A673 (cell line): Measurements from ENCODE around the gene FASTK. TPM values are rescaled to one million over a fixed set of nuclear protein-coding genes. Genes with fewer than 3 reads are reported as not detected.

ENCODE experiments used
- BruUV-seq: library from RNA; stranded (reverse); fragments of 400-500 nt; replicated peaks from 2 replicates; lab custom pipeline; 2021; lab: Mats Ljungman, UMichigan
- CTCF ChIA-PET: fragments of 300-600 bp; sonication (Branson Sonifier 250); formaldehyde crosslinking; loops from one replicate; lab custom pipeline; 2022; ENCODE audit warnings: antibody characterized with exemption; lab: Charles Lee
- POLR2A ChIA-PET: fragments of 300-600 bp; sonication (Branson Sonifier 250); formaldehyde crosslinking; loops from one replicate; lab custom pipeline; 2022; ENCODE audit warnings: antibody characterized with exemption; ENCODE audit not compliant: low non-redundant PET; lab: Charles Lee
- DNase-seq: peaks from one replicate; pipeline ENCODE4 v3.0.0-alpha.2; 2015; ENCODE audit warnings: low spot score
- H3K27ac ChIP-seq: fragments of 200-600 bp; sonication (generic); 2 replicates; pipeline ENCODE4 v1.5.1; 2016; ENCODE audit warnings: mixed run types, low read depth, mild to moderate bottlenecking, mixed read lengths, antibody characterized with exemption, low read length; ENCODE audit not compliant: poor library complexity, severe bottlenecking
- H3K27me3 ChIP-seq: fragments of 200-600 bp; sonication (generic); replicated peaks from 2 replicates; pipeline ENCODE4 v1.6.1; 2017; ENCODE audit warnings: mixed run types, low read depth, mild to moderate bottlenecking, mixed read lengths, antibody characterized with exemption, low read length; ENCODE audit not compliant: insufficient read depth, poor library complexity
- H3K36me3 ChIP-seq: fragments of 200-600 bp; sonication (generic); 2 replicates; pipeline ENCODE4 v1.6.1; 2016; ENCODE audit warnings: mixed run types, mild to moderate bottlenecking, mixed read lengths, antibody characterized with exemption, low read length; ENCODE audit not compliant: insufficient read depth, poor library complexity, severe bottlenecking
- H3K4me1 ChIP-seq: fragments of 200-600 bp; sonication (generic); 2 replicates; pipeline ENCODE4 v1.6.1; 2017; ENCODE audit warnings: mixed run types, mild to moderate bottlenecking, mixed read lengths, antibody characterized with exemption, low read length; ENCODE audit not compliant: insufficient read depth, poor library complexity, severe bottlenecking
- H3K4me3 ChIP-seq: fragments of 200-600 bp; sonication (generic); 2 replicates; pipeline ENCODE4 v1.5.1; 2016; ENCODE audit warnings: low read depth, mixed run types, mild to moderate bottlenecking, mixed read lengths, low read length; ENCODE audit not compliant: poor library complexity, severe bottlenecking
- H3K9me3 ChIP-seq: fragments of 200-600 bp; sonication (generic); 2 replicates; pipeline ENCODE4 v1.6.1; 2016; ENCODE audit warnings: mixed run types, low read depth, mild to moderate bottlenecking, mixed read lengths, antibody characterized with exemption, low read length; ENCODE audit not compliant: poor library complexity, severe bottlenecking
- CTCF ChIP-seq: fragments of 300-800, 200-600 bp; sonication (generic); conservative IDR thresholded peaks from 2 replicates; pipeline ENCODE4 v1.5.1; 2017; ENCODE audit warnings: low read depth, mild to moderate bottlenecking, antibody characterized with exemption, low read length, moderate library complexity, mixed read lengths
- EZH2 ChIP-seq: fragments of 200-600 bp; sonication (generic); IDR thresholded peaks from 2 replicates; pipeline ENCODE4 v1.6.1; 2017; ENCODE audit warnings: borderline replicate concordance, low read depth, mild to moderate bottlenecking, mixed read lengths, antibody characterized with exemption, low read length; ENCODE audit not compliant: poor library complexity, severe bottlenecking
- intact Hi-C: fragments of 100-400 bp; cut with micrococcal nuclease; formaldehyde crosslinking; loops from one replicate; pipeline ENCODE4 v1.10.0; 2022; ENCODE audit not compliant: unreplicated experiment
- total RNA-seq: library from RNA; stranded (reverse); gene quantifications from 2 replicates; pipeline ENCODE4 v1.2.3, GENCODE V29; 2021

FASTK gene
- total RNA-seq, 1 experiment from 2014 or later = 80.5 TPM

GRCh38 chr7:151129117-151129959, 48.7 kb upstream of the FASTK start:
- no peaks in the 10 kb centered on the region for H3K27me3 ChIP-seq
- no peak for DNase-seq
- CTCF ChIA-PET = no interaction called here
- H3K4me1 ChIP-seq = peaks cover 11% of the 10 kb centered on the region
- BruUV-seq = no TSS peak
- no peak overlapping the region for H3K4me3 ChIP-seq
- no peak overlapping the region for H3K27ac ChIP-seq
- no peak for TF ChIP-seq CTCF
- TF ChIP-seq EZH2 = no peak
- POLR2A ChIA-PET = no interaction called here
- intact Hi-C loops = no loop called here
- peaks cover 32% of the 10 kb centered on the region for H3K36me3 ChIP-seq
- H3K9me3 ChIP-seq = no peaks in the 10 kb centered on the region

- intact Hi-C loops = no loop called here
- POLR2A ChIA-PET = no interaction called here
- H3K36me3 ChIP-seq = peaks cover 32% of the 10 kb centered on the region
Measured at GRCh38 chr7:151128716-151129115, 48.1 kb upstream of the FASTK start.

GRCh38 chr7:151128144-151128543, 47.5 kb upstream of the FASTK start:
- BruUV-seq = no TSS peak
- intact Hi-C loops = no loop called here
- peaks cover 11% of the 10 kb centered on the region for H3K4me1 ChIP-seq
- H3K9me3 ChIP-seq = no peaks in the 10 kb centered on the region
- no peak for DNase-seq
- H3K4me3 ChIP-seq = no peak overlapping the region
- ChIA-PET CTCF (no interaction called here), POLR2A (no interaction called here)
- no peak for TF ChIP-seq CTCF
- TF ChIP-seq EZH2 = no peak
- no peaks in the 10 kb centered on the region for H3K27me3 ChIP-seq
- H3K36me3 ChIP-seq = peaks cover 37% of the 10 kb centered on the region
- H3K27ac ChIP-seq = no peak overlapping the region

More at GRCh38 chr7:151128716-151129115, 48.1 kb upstream of the FASTK start:
- CTCF ChIA-PET = no interaction called here
- no TSS peak for BruUV-seq
- no peaks in the 10 kb centered on the region for H3K9me3 ChIP-seq
- DNase-seq = no peak
- no peak overlapping the region for H3K4me3 ChIP-seq
- no peaks in the 10 kb centered on the region for H3K27me3 ChIP-seq
- no peak overlapping the region for H3K27ac ChIP-seq
- H3K4me1 ChIP-seq = peaks cover 11% of the 10 kb centered on the region
- TF ChIP-seq CTCF = no peak
- TF ChIP-seq EZH2 = no peak
